Upper lobe of left lung (tissue), 6 donors: Measurements from ENCODE around the gene ATP4B. TPM values are rescaled to one million over a fixed set of nuclear protein-coding genes. Genes with fewer than 3 reads are reported as not detected.

Experiments
- ATAC-seq, 2 donors: fragments of 200-7000 bp; cut with Tn5 transposase; one replicate each; pipeline ENCODE4 v1.9.1; 2022; ENCODE audit warnings: mild to moderate bottlenecking in 2 of 2, moderate library complexity in 2 of 2; ENCODE audit not compliant: low FRiP score in 2 of 2
- DNase-seq, 2 donors: peaks; one replicate each; pipeline ENCODE4 v3.0.0-alpha.2; 2019 to 2020
- H3K27ac ChIP-seq, 4 donors: fragments of 200-600 bp; sonication (generic); one replicate each; pipeline ENCODE4 v1.5.1; 2016 to 2019
- H3K27me3 ChIP-seq, 4 donors: fragments of 200-600 bp; sonication (generic); one replicate each; pipeline ENCODE4 v1.5.1; 2017 to 2019
- H3K36me3 ChIP-seq, 4 donors: fragments of 200-600 bp; sonication (generic); one replicate each; pipeline ENCODE4 v1.5.1; 2016 to 2019
- H3K4me1 ChIP-seq, 4 donors: fragments of 200-600 bp; sonication (generic); one replicate each; pipeline ENCODE4 v1.5.1; 2018 to 2019
- H3K4me3 ChIP-seq, 4 donors: fragments of 200-600 bp; sonication (generic); one replicate each; pipeline ENCODE4 v1.5.1; 2017 to 2019; ENCODE audit warnings: mild to moderate bottlenecking in 2 of 4, moderate library complexity in 1 of 4
- H3K9me3 ChIP-seq, 4 donors: fragments of 200-600 bp; sonication (generic); one replicate each; pipeline ENCODE4 v1.5.1; 2018 to 2019
- CTCF ChIP-seq, 6 experiments: fragments of 450-650 bp in 4 of 6; fragments of 200-600 bp in 2 of 6; sonication (generic) in 2 of 6; IDR thresholded peaks; one replicate each; pipeline ENCODE4 v1.5.1; 2016 to 2019; ENCODE audit warnings: antibody characterized with exemption in 6 of 6
- EP300 ChIP-seq, 4 donors: sonication (generic); formaldehyde crosslinking; IDR thresholded peaks; one replicate each; pipeline ENCODE4 v1.5.1; 2017; ENCODE audit warnings: antibody characterized with exemption in 4 of 4, control low read depth in 2 of 4
- POLR2A ChIP-seq, 4 donors: fragments of 450-650 bp; IDR thresholded peaks; one replicate each; pipeline ENCODE4 v1.5.1; 2016 to 2017; ENCODE audit warnings: antibody characterized with exemption in 4 of 4, mild to moderate bottlenecking in 2 of 4
- POLR2AphosphoS5 ChIP-seq, 2 donors: sonication (generic); formaldehyde crosslinking; IDR thresholded peaks; one replicate each; pipeline ENCODE4 v1.5.1; 2017; ENCODE audit warnings: antibody characterized with exemption in 2 of 2
- whole genome bisulfite sequencing, 2 donors: methylation state at CpG; one replicate each; pipeline ENCODE4 v1.1.5; 2017 to 2018; 5-methylcytosine and 5-hydroxymethylcytosine counted together
- total RNA-seq, 6 donors: library from RNA; depleted of rRNA in 4 of 6; stranded (reverse); fragments of >200 nt in 4 of 6; gene quantifications; one replicate each; pipeline versions ENCODE4 v1.1.0 to v1.2.1, GENCODE V29; 2016 to 2021
- donor health status: DM: no; HTN: no; CAD: no; lungs with moderate emphysema.
- donor health status: DM: no; HTN: yes; CAD: no; lungs with severe emphysema.

Gene ATP4B
- total RNA-seq, 6 donors from 2014 or later, result not detected

DNA sequence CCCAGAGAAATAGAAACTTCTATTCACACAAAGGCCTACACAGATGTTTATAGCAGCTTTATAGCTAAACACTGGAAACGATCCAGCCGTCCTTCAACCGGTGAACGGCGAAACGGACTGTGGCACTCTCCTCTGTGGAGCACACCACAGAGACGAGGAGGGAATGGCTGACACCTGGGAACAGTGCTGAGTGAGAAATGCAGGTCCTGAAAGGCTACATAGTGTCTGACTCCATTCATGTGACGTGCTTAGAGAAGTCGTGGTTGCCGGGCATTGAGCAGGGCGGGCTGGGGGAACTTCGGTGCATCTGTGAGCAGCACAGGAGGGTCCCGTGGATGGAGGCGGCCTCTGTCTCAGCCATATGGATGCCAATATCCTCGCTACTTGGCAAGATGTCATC is 5.9 kb upstream of the ATP4B start:
- peaks cover 0 to 8% (median 2%) of the 10 kb centered on the region in 4 donors for H3K9me3 ChIP-seq
- WGBS, 2 donors, result 77 to 81% methylated on average over 15 of the region's 15 CpGs
- ATAC-seq (no peak), DNase-seq (peak in 1 of 2 donors; percentile 14)
- TF ChIP-seq POLR2AphosphoS5 (IDR thresholded peaks at IDR 0.05), result no peak
- TF ChIP-seq POLR2A (IDR thresholded peaks at IDR 0.05), result no peak
- no peak for TF ChIP-seq CTCF (IDR thresholded peaks at IDR 0.05)
- H3K36me3 ChIP-seq, result no peaks in the 10 kb centered on the region
- H3K4me3 ChIP-seq, result no peak overlapping the region
- no peak overlapping the region for H3K27ac ChIP-seq
- H3K4me1 ChIP-seq, result no peaks in the 10 kb centered on the region
- H3K27me3 ChIP-seq, result no peaks in the 10 kb centered on the region

GRCh38 chr13:113661509-113661908 is 3.5 kb upstream of the ATP4B start:
- no peaks in the 10 kb centered on the region for H3K27me3 ChIP-seq
- no peaks in the 10 kb centered on the region for H3K4me1 ChIP-seq
- DNase-seq, result no peak
- WGBS, 2 donors, result 78 to 81% methylated on average over 2 of the region's 2 CpGs
- ATAC-seq, result no peak
- H3K9me3 ChIP-seq, result peaks cover 0 to 8% (median 2%) of the 10 kb centered on the region in 4 donors
- no peak overlapping the region for H3K4me3 ChIP-seq
- TF ChIP-seq EP300 (IDR thresholded peaks at IDR 0.05), result no peak
- TF ChIP-seq CTCF (IDR thresholded peaks at IDR 0.05), result no peak
- TF ChIP-seq POLR2AphosphoS5 (IDR thresholded peaks at IDR 0.05), result no peak
- no peak for TF ChIP-seq POLR2A (IDR thresholded peaks at IDR 0.05)
- H3K36me3 ChIP-seq, result no peaks in the 10 kb centered on the region
- H3K27ac ChIP-seq, result no peak overlapping the region

DNA sequence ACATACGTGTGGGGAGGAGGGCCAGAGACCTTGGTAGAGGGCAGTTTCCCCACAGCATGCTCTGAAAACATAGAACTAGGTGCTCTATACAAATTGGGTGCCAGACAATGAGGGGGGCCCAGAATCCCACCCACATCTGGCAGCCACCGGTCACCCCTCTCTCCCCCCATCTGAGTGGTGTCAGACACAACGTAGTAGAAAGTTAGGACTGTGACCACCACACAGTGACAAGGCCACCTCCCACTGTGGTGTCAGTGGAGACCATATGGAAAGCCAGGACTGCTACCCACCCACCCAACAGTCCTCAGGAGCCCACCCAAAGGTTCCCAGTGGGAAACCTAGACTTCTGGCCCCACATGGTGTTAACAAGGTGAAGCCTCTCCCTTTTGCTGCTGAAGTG is 2.1 kb upstream of the ATP4B start:
- Histone ChIP-seq H3K36me3 (no peaks in the 10 kb centered on the region), H3K27me3 (no peaks in the 10 kb centered on the region), H3K4me3 (no peak overlapping the region), H3K27ac (no peak overlapping the region), H3K9me3 (peaks cover 0 to 8% (median 2%) of the 10 kb centered on the region in 4 donors), H3K4me1 (no peaks in the 10 kb centered on the region)
- DNase-seq (no peak), ATAC-seq (no peak)
- TF ChIP-seq EP300 (IDR thresholded peaks at IDR 0.05) (no peak), POLR2A (IDR thresholded peaks at IDR 0.05) (no peak)
- WGBS, 2 donors, result 84 to 87% methylated on average over 3 of the region's 3 CpGs

GRCh38 chr13:113659337-113659736 is 1.3 kb upstream of the ATP4B start:
- Histone ChIP-seq H3K4me1 (no peaks in the 10 kb centered on the region), H3K9me3 (peaks cover 0 to 8% (median 2%) of the 10 kb centered on the region in 4 donors), H3K27ac (no peak overlapping the region), H3K4me3 (no peak overlapping the region), H3K27me3 (no peaks in the 10 kb centered on the region), H3K36me3 (no peaks in the 10 kb centered on the region)
- WGBS, 2 donors, result 96 to 99% methylated on average over 8 of the region's 8 CpGs
- DNase-seq (no peak), ATAC-seq (no peak)
- TF ChIP-seq POLR2AphosphoS5 (IDR thresholded peaks at IDR 0.05), result no peak
- no peak for TF ChIP-seq CTCF (IDR thresholded peaks at IDR 0.05)
- TF ChIP-seq POLR2A (IDR thresholded peaks at IDR 0.05), result no peak
- no peak for TF ChIP-seq EP300 (IDR thresholded peaks at IDR 0.05)

GRCh38 chr13:113658836-113659235 is 838 bp upstream of the ATP4B start:
- peak in 1 of 2 donors; percentile 10 for DNase-seq
- TF ChIP-seq POLR2AphosphoS5 (IDR thresholded peaks at IDR 0.05), result no peak
- no peak for TF ChIP-seq EP300 (IDR thresholded peaks at IDR 0.05)
- TF ChIP-seq CTCF (IDR thresholded peaks at IDR 0.05), result no peak
- TF ChIP-seq POLR2A (IDR thresholded peaks at IDR 0.05), result no peak
- no peak overlapping the region for H3K27ac ChIP-seq

More at GRCh38 chr13:113658836-113659235, 838 bp upstream of the ATP4B start:
- no peaks in the 10 kb centered on the region for H3K36me3 ChIP-seq
- peaks cover 0 to 8% (median 2%) of the 10 kb centered on the region in 4 donors for H3K9me3 ChIP-seq
- ATAC-seq, result no peak
- no peak overlapping the region for H3K4me3 ChIP-seq
- H3K27me3 ChIP-seq, result no peaks in the 10 kb centered on the region
- no peaks in the 10 kb centered on the region for H3K4me1 ChIP-seq
- WGBS, 2 donors, result 72% methylated on average over 14 of the region's 14 CpGs; no CpG with 5 or more reads in 1 of the 2 donors
